GM19452 (cell line): ENCODE measurements around the gene KRTAP4-8.
"Not testable (repeated sequence)": the region's sequence is repeated elsewhere in the genome, so short reads cannot be mapped to it uniquely, and the experiment has no call there.

Experiments used
- ATAC-seq: cut with Tn5 transposase; IDR thresholded peaks from one replicate; pipeline ENCODE4 v1.9.1; 2021; ENCODE audit not compliant: unreplicated experiment

Gene KRTAP4-8

GRCh38 chr17:41065829-41066624 lies 31.9 kb downstream of the KRTAP4-8 start, which contains the start of gene KRTAP2-4:
KRTAP2-4 (minus strand) TSS chr17:41065879; CDS start chr17:41065845, 34 bp downstream.
- no peak for ATAC-seq

DNA sequence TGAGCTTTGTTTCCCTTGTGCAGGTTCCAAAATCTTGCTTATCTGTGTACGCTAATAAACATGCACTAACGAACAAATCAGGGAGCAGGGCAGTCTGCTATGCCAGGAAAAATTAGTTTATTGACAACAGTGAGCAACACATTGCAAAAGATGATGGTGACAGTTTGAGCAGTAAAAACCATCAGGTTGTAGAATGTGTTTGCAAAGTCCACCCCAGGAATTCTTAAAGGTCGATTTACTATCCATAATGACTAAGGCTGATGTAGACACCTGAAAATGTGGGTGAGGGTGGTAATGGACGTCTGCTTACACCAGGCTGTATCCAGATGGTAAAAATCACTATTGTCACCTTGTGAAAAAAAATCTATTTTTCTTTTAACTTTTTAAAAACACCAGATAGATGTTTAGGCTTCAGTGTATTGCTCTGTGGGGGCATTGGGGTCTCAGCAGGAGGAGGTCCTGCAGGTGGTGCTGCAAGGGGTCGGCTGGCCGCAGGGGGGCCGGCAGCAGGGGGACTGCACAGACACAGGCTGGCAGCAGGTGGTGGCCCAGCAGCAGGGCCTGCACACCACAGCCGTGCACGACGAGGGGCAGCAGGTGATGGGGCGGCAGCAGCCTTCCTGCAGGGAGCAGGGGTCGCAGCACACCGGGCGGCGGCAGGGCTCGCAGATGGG lies 32.8 kb downstream of the KRTAP4-8 start:
- not testable (repeated sequence) for ATAC-seq

DNA sequence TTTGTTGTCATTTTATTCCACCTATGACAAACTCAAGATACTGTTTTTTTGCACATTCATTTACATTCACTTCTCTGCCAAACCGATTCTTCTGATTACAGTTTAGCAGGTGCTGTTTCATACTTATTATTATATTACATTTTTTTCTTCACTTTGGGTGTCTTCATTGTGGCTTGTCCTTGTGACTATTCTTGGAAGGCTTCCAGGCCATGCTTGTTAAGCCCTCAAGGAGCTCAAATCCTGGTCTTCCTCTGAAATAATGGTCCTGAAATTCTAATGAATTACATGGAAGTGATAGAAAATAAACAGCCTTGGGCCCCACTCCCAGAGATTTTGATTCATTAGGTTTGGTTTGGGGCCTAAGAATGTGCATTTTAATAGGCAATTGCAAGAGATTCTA lies 33.6 kb downstream of the KRTAP4-8 start:
- ATAC-seq: no peak

- no peak for ATAC-seq
Observed at GRCh38 chr17:41063449-41063848, 34.5 kb downstream of the KRTAP4-8 start.

DNA sequence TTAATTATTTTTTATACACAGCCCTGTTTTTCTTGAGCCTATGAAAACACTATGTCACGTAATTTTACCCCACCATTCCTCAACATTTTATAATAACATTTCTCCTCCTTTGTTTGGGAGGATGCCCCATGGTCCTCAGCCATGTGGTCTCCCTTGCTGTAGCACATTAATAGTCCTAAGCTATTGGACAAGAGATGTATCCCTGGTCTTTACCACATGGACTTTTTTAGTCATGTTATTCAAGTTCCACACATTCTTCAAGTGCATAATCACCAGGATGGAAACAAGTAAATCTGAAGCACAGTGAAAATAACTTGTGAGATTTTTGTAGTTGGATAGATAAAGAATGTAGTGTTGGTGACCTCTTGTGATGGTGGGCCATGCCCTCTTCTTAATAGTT lies 36.0 kb downstream of the KRTAP4-8 start:
- ATAC-seq: no peak

DNA sequence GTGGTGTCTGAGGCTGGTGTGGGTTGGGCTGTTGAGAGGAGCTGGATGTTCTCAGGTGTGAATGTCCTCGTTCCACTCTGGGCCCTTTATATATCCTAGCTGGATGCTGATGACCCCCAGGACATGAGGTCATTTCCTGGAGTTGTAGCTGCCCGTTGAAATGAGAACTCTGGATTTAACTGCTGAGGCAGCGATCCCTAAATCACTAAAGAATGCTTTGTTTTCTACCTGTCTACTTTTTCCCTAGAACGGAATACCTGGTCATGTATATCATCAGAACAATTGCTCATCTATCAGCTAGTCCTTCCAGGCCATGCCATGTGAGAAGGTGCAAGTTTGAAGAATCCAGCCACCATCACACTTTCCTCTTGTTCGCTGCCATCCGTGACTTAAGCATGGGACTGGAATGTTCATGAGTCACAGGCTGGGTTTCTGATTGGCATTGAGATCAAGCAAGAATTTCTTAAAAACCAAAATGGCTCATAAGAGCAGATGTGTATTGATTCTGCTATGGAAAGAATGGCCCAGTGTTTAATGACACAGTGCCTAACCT lies 37.8 kb downstream of the KRTAP4-8 start, which contains the start of gene KRTAP2-3:
Gene KRTAP2-3 (minus strand): TSS at position 63 of the 553 bp plus-strand sequence. CDS start 64 bp downstream, outside the sequence.
- no peak for ATAC-seq

DNA sequence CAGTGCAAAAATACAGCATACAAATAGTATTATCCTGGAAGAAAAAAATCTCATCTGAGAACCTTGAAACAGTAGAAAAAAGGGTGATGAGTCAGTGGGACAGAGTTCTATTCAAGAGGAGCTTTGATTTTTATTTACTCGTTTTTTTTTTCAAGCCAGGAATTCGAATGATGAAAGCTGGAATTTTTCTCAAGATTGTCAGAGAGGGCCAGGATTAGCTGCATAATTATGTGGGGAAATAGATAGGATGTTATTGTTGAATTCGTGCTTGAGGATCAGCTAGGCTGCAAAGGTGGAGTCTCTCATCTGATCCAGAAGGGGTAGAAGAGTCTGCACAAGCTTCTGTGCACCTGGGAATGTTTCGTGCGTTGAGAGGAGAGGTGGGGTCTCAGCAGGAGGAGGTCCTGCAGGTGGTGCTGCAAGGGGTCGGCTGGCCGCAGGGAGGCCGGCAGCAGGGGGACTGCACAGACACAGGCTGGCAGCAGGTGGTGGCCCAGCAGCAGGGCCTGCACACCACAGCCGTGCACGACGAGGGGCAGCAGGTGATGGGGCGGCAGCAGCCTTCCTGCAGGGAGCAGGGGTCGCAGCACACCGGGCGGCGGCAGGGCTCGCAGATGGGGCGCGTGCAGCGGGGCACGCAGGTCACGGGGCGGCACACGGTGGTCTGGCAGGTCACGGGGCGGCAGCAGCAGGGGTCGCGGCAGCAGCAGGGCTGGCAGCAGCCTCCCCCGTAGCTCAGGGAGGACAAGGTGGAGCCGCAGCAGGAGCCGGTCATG lies 38.5 kb downstream of the KRTAP4-8 start:
- not testable (repeated sequence) for ATAC-seq

DNA sequence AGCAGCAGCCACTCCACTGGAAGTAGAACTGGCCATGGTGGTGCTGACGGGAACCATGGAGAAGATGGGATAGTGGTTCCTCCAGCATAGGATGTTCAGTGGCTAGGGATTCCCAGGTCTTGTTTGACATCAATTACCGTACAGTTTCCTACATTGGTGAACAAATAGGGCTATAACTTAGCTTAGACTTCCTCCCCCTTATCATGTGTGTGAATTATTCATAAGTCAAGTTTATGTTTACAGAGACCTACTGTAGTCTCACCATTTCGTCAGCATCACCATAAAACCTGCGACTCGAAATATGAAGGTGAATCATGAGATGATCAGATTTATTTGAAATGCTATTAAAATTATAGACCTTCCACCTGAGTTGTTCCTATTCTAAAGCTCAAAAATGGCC lies 39.2 kb downstream of the KRTAP4-8 start:
- ATAC-seq: no peak

GRCh38 chr17:41057547-41057946 lies 40.4 kb downstream of the KRTAP4-8 start:
- ATAC-seq: no peak

- ATAC-seq: not testable (repeated sequence)
Observed at GRCh38 chr17:41055130-41055529, 42.8 kb downstream of the KRTAP4-8 start, which contains the start of gene KRTAP2-2. KRTAP2-2 (minus strand) TSS chr17:41055230; CDS start chr17:41055211, 19 bp downstream.

- not testable (repeated sequence) for ATAC-seq
Observed at GRCh38 chr17:41054556-41054955, 43.4 kb downstream of the KRTAP4-8 start.

GRCh38 chr17:41054025-41054424 lies 43.9 kb downstream of the KRTAP4-8 start:
- no peak for ATAC-seq

DNA sequence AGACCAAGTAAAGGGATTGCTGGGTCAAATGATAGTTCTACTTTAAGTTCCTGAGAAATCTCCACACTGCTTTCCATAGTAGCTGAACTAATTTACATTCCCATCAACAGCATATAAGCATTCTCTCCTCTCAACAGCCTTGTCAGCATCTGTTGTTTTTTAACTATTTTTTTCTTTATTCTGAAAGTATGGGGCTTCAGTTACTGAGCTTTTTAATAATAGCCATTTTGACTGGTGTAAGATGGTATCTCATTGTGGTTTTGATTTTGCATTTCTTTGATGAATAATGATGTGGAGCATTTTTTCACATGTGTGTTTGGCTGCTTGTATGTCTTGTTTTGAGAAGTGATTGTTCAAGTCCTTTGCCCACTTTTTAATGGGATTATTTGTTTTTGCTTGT lies 45.4 kb downstream of the KRTAP4-8 start:
- ATAC-seq: no peak

- ATAC-seq: no peak
Observed at GRCh38 chr17:41049110-41049509, 48.8 kb downstream of the KRTAP4-8 start.

DNA sequence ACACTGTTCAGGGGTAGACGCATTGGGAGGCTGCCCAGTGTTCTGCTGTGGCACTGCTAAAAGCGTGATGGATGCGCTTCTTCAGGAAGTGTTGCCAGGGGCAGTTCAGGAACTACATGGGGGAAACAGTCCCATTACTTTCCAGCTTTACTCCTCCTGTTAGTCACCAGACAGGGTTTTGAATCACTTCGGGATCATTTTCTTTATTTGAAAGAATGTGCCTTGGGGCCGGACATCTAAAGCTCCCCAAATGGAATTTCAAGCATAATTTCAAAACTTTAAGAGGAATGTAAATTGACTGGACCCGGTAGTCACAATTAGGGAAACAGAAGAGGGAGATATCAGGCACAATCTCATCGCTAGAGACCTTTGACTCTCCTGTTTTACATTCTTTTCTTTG lies 49.5 kb downstream of the KRTAP4-8 start:
- no peak for ATAC-seq
